ENCODE results near the gene FGGY. TPM values are rescaled to one million over a fixed set of nuclear protein-coding genes. Genes with fewer than 3 reads are reported as not detected.
"Not testable (repeated sequence)": the region's sequence is repeated elsewhere in the genome, so short reads cannot be mapped to it uniquely, and the experiment has no call there.

FGGY gene
- 10 to 100 TPM; 12.5 to 27.0 (median 17.1) TPM for total RNA-seq
- polyA plus RNA-seq, result 10 to 100 TPM in 1 of 2 donors, 1 to 10 TPM in 1; 6.2 to 13.0 TPM

GRCh38 chr1:59296358-59297256 is at the start of gene FGGY:
Gene FGGY (plus strand): TSS chr1:59297094. CDS start chr1:59321550, 24,456 bp downstream.
- DNase-seq, result peak; percentile 94 to 99 (median 96)
- Histone ChIP-seq H3K27me3 (no peaks in the 10 kb centered on the region), H3K27ac (peak within 1 kb of the TSS; percentile 61 to 97 (median 80)), H3K9me3 (no peaks in the 10 kb centered on the region), H3K4me3 (peak within 1 kb of the TSS; percentile 10 to 55 (median 38)), H3K36me3 (no peaks in the 10 kb centered on the region), H3K4me1 (peaks cover 0 to 13% (median 8%) of the 10 kb centered on the region in 3 donors)
- intact Hi-C loops (cut with DNase I), result loop anchor here in 1 of 3 donors (10.0 kb wide), 1 partner anchor 232 kb away; no protein-coding TSS in a partner anchor
- FAIRE-seq, result no peak
- no peak for TF ChIP-seq CTCF (IDR thresholded peaks at IDR 0.05)
- ATAC-seq, result peak; percentile 87 to 93 (median 90)
- 0 to 1% methylated on average over 73 to 78 of the region's 78 CpGs for WGBS, 2 donors

DNA sequence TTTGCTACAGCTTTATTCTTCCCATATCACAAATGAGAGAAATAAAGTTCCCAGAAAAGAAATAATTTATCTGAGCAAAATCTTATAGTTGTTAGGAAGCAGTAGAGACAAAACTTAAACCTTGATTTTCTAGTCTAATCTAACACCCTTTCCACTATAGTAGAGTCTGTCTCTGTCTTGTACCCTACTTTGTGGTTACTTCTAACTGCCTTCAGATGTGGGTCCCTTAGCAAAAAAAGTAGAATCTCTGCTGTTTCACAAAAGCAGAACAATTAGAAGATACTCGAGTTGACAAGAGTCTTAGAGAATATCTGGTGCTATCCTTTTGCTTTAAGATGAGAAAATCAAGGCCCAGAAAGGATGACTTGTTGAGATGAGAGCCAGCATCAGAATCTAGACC is 48.1 kb upstream of the FGGY start:
- ATAC-seq (no peak), DNase-seq (no peak), FAIRE-seq (no peak)
- Histone ChIP-seq H3K9me3 (no peaks in the 10 kb centered on the region), H3K4me1 (no peaks in the 10 kb centered on the region), H3K4me3 (no peak overlapping the region), H3K27ac (no peak overlapping the region), H3K27me3 (no peaks in the 10 kb centered on the region), H3K36me3 (no peaks in the 10 kb centered on the region)
- TF ChIP-seq CTCF (IDR thresholded peaks at IDR 0.05), result no peak
- intact Hi-C loops (cut with DNase I), result no loop called here
- 34 to 73% methylated on average over 1 of the region's 1 CpG for WGBS, 2 donors

- TF ChIP-seq CTCF (IDR thresholded peaks at IDR 0.05), result no peak
- FAIRE-seq, result no peak
- H3K9me3 ChIP-seq, result no peaks in the 10 kb centered on the region
- no peak overlapping the region for H3K27ac ChIP-seq
- no peak overlapping the region for H3K4me3 ChIP-seq
- no peaks in the 10 kb centered on the region for H3K27me3 ChIP-seq
- DNase-seq, result no peak
- intact Hi-C loops (cut with DNase I), result no loop called here
- WGBS, 2 donors, result 82 to 86% methylated on average over 4 of the region's 4 CpGs
- H3K36me3 ChIP-seq, result no peaks in the 10 kb centered on the region
- no peaks in the 10 kb centered on the region for H3K4me1 ChIP-seq
- ATAC-seq, result no peak
Observed at GRCh38 chr1:59249396-59250137, 47.3 kb upstream of the FGGY start.

DNA sequence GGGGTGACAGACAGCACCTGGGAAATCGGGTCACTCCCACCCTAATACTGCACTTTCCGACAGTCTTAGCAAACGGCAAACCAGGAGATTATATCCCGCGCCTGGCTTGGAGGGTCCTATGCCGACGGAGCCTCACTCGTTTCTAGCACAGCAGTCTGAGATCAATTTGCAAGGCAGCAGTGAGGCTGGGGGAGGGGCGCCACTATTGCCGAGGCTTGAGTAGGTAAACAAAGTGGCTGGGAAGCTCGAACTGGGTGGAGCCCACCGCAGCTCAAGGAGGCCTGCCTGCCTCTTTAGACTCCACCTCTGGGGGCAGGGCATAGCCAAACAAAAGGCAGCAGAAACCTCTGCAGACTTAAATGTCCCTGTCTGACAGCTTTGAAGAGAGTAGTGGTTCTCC is 45.8 kb upstream of the FGGY start:
- H3K27ac ChIP-seq; intact Hi-C loops (cut with DNase I): not testable (repeated sequence)
- 71 to 86% methylated on average over 12 of the region's 12 CpGs for whole genome bisulfite sequencing, 2 donors

DNA sequence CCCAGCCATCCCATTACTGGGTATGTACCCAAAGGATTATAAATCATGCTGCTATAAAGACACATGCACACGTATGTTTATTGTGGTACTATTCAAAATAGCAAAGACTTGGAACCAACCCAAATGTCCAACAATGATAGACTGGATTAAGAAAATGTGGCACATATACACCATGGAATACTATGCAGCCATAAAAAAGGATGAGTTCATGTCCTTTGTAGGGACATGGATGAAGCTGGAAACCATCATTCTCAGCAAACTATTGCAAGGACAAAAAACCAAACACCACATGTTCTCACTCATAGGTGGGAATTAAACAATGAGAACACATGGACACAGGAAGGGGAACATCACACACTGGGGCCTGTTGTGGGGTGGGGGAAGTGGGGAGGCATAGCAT is 40.5 kb upstream of the FGGY start:
- DNase-seq; H3K4me1 ChIP-seq; H3K27ac ChIP-seq; H3K4me3 ChIP-seq; FAIRE-seq; H3K27me3 ChIP-seq; H3K36me3 ChIP-seq; H3K9me3 ChIP-seq; intact Hi-C loops (cut with DNase I); ATAC-seq: not testable (repeated sequence)
- 87 to 100% methylated on average over 1 of the region's 1 CpG for WGBS, 2 donors

More for the DNA sequence above, 45.8 kb upstream of the FGGY start:
- not testable (repeated sequence) for ATAC-seq, H3K9me3 ChIP-seq, H3K36me3 ChIP-seq, DNase-seq, H3K27me3 ChIP-seq, H3K4me3 ChIP-seq, FAIRE-seq, H3K4me1 ChIP-seq
